Common myeloid progenitor, CD34-positive (primary cell): ENCODE measurements around the gene FYB1.

Source experiments
- CTCF ChIA-PET: fragments of 350-600 bp; sonication (Branson Sonifier 250); formaldehyde crosslinking; loops from one replicate; lab custom pipeline; 2021; ENCODE audit warnings: antibody characterized with exemption; lab: Charles Lee
- POLR2A ChIA-PET: fragments of 350-600 bp; sonication (Branson Sonifier 250); formaldehyde crosslinking; loops from one replicate; lab custom pipeline; 2021; ENCODE audit warnings: antibody characterized with exemption; lab: Charles Lee
- DNase-seq, 3 donors: peaks; one replicate each; pipeline versions ENCODE4 v3.0.0 to v3.0.0-alpha.2; 2013
- H3K27ac ChIP-seq, 2 experiments: 1 replicate in 1 of 2; 2 replicates in 1 of 2; pipeline ENCODE4 v1.7.0; 2013; ENCODE audit warnings: inconsistent platforms in 2 of 2, low read length in 2 of 2, mild to moderate bottlenecking in 2 of 2, low read depth in 1 of 2, moderate library complexity in 1 of 2; ENCODE audit not compliant: severe bottlenecking in 2 of 2, insufficient read depth in 1 of 2, poor library complexity in 1 of 2
- H3K27me3 ChIP-seq, 5 experiments: replicated peaks in 2 of 5; 1 replicate in 3 of 5; 2 replicates in 2 of 5; pipeline versions ENCODE4 v1.6.1 to v1.7.0; 2013; ENCODE audit warnings: low read length in 4 of 5, mild to moderate bottlenecking in 2 of 5, moderate library complexity in 2 of 5, inconsistent platforms in 1 of 5; ENCODE audit not compliant: insufficient read depth in 5 of 5, control insufficient read depth in 4 of 5
- H3K36me3 ChIP-seq, 4 experiments: 1 replicate in 2 of 4; 2 replicates in 2 of 4; pipeline versions ENCODE4 v1.6.1 to v1.7.0; 2013; ENCODE audit warnings: low read length in 3 of 4, control low read depth in 1 of 4, mild to moderate bottlenecking in 1 of 4; ENCODE audit not compliant: control insufficient read depth in 4 of 4, insufficient read depth in 4 of 4
- H3K4me1 ChIP-seq, 4 experiments: 1 replicate in 3 of 4; 2 replicates in 1 of 4; pipeline versions ENCODE4 v1.6.1 to v1.7.1; 2013; ENCODE audit warnings: low read length in 3 of 4, mild to moderate bottlenecking in 3 of 4, control low read depth in 1 of 4, inconsistent platforms in 1 of 4, moderate library complexity in 1 of 4; ENCODE audit not compliant: control insufficient read depth in 4 of 4, insufficient read depth in 4 of 4; ENCODE audit errors: control extremely low read depth in 1 of 4
- H3K4me3 ChIP-seq, 7 experiments: 1 replicate in 4 of 7; 2 replicates in 3 of 7; pipeline versions ENCODE4 v1.5.1 to v1.7.0; 2013; ENCODE audit warnings: mild to moderate bottlenecking in 7 of 7, low read length in 6 of 7, moderate library complexity in 6 of 7, inconsistent platforms in 2 of 7, low read depth in 2 of 7, control low read depth in 1 of 7; ENCODE audit not compliant: insufficient read depth in 4 of 7, control insufficient read depth in 1 of 7; ENCODE audit errors: extremely low read depth in 1 of 7
- H3K9me3 ChIP-seq, 5 experiments: 1 replicate in 4 of 5; 2 replicates in 1 of 5; pipeline versions ENCODE4 v1.6.1 to v1.7.1; 2013; ENCODE audit warnings: low read length in 4 of 5, mild to moderate bottlenecking in 2 of 5, inconsistent platforms in 1 of 5, low read depth in 1 of 5, moderate library complexity in 1 of 5; ENCODE audit not compliant: control insufficient read depth in 4 of 5, insufficient read depth in 2 of 5; ENCODE audit errors: control extremely low read depth in 1 of 5
- WGBS: methylation state at CpG from one replicate; pipeline ENCODE4 v1.1.5; 2013; ENCODE audit not compliant: insufficient coverage; 5-methylcytosine and 5-hydroxymethylcytosine counted together

The FYB1 gene

GRCh38 chr5:39055768-39056398 lies 163.5 kb downstream of the FYB1 start:
- Histone ChIP-seq H3K4me3 (no peak overlapping the region), H3K27ac (no peak overlapping the region), H3K9me3 (no peaks in the 10 kb centered on the region), H3K4me1 (peaks cover 0 to 25% (median 11%) of the 10 kb centered on the region in 4 experiments), H3K27me3 (no peaks in the 10 kb centered on the region), H3K36me3 (peaks cover 0 to 6% (median under 1%) of the 10 kb centered on the region in 4 experiments)
- WGBS: 100% methylated on average over 5 of the region's 5 CpGs
- POLR2A ChIA-PET: no interaction called here
- CTCF ChIA-PET: interaction anchor here (1.4 kb wide), 1 partner anchor 49 kb away, joined by 3 read pairs; no protein-coding TSS in a partner anchor
- DNase-seq: no peak
